Measurements from ENCODE around the gene RAB44. TPM values are rescaled to one million over a fixed set of nuclear protein-coding genes. Genes with fewer than 3 reads are reported as not detected.

The RAB44 gene
- total RNA-seq, 1 donor from 2014 or later, result not detected

- Mint-ChIP-seq H3K4me1 (ENCODE audit: low read depth, unreplicated experiment) (no peaks in the 10 kb centered on the region), H3K36me3 (ENCODE audit: unreplicated experiment) (peaks cover 4% of the 10 kb centered on the region), H3K4me3 (ENCODE audit: unreplicated experiment) (no peak overlapping the region), H3K9me3 (ENCODE audit: unreplicated experiment) (peaks cover 3% of the 10 kb centered on the region), H3K27me3 (ENCODE audit: unreplicated experiment) (peaks cover 6% of the 10 kb centered on the region), H3K27ac (ENCODE audit: unreplicated experiment) (no peak overlapping the region)
- DNase-seq, result no peak
- TF ChIP-seq CTCF (IDR thresholded peaks at IDR 0.05; ENCODE audit: partially characterized antibody, unreplicated experiment), result no peak
These were observed 46.1 kb downstream of the RAB44 start for GRCh38 chr6:36743538-36744303.

- peaks cover 4% of the 10 kb centered on the region for H3K36me3 Mint-ChIP-seq (ENCODE audit: unreplicated experiment)
- TF ChIP-seq CTCF (IDR thresholded peaks at IDR 0.05; ENCODE audit: partially characterized antibody, unreplicated experiment), result no peak
- H3K4me1 Mint-ChIP-seq (ENCODE audit: low read depth, unreplicated experiment), result no peaks in the 10 kb centered on the region
- H3K9me3 Mint-ChIP-seq (ENCODE audit: unreplicated experiment), result peaks cover 3% of the 10 kb centered on the region
- no peak overlapping the region for H3K27ac Mint-ChIP-seq (ENCODE audit: unreplicated experiment)
- no peak for DNase-seq
- H3K27me3 Mint-ChIP-seq (ENCODE audit: unreplicated experiment), result peaks cover 6% of the 10 kb centered on the region
- H3K4me3 Mint-ChIP-seq (ENCODE audit: unreplicated experiment), result no peak overlapping the region
These were observed 46.7 kb downstream of the RAB44 start for GRCh38 chr6:36744304-36744673.

- Mint-ChIP-seq H3K27ac (ENCODE audit: unreplicated experiment) (no peak overlapping the region), H3K4me1 (ENCODE audit: low read depth, unreplicated experiment) (no peaks in the 10 kb centered on the region), H3K27me3 (ENCODE audit: unreplicated experiment) (no peaks in the 10 kb centered on the region), H3K36me3 (ENCODE audit: unreplicated experiment) (peaks cover 6% of the 10 kb centered on the region), H3K4me3 (ENCODE audit: unreplicated experiment) (no peak overlapping the region), H3K9me3 (ENCODE audit: unreplicated experiment) (peaks cover 3% of the 10 kb centered on the region)
- DNase-seq, result no peak
- TF ChIP-seq CTCF (IDR thresholded peaks at IDR 0.05; ENCODE audit: partially characterized antibody, unreplicated experiment), result no peak
These were observed 47.7 kb downstream of the RAB44 start for GRCh38 chr6:36745283-36745682.

DNA sequence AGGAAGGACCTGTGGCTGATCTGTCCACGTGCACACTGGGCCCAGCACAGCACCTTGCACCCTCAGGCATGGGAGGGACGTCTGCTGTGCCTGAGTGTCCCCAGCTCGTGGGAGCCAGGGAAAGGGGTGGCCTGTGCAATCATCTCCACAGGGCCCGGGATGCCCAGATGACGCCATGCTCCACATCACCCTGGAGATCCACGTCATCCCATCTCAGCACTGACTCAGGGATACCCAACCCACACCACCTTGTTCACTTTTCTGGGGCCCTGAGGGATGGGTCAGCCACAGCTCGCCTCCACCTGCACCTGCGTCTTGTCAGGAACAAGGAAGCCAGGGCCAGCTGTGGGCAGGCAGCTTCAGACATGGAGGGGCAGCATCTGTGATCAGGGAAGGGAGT, 48.2 kb downstream of the RAB44 start:
- Mint-ChIP-seq H3K9me3 (ENCODE audit: unreplicated experiment) (peaks cover 3% of the 10 kb centered on the region), H3K4me1 (ENCODE audit: low read depth, unreplicated experiment) (no peaks in the 10 kb centered on the region), H3K36me3 (ENCODE audit: unreplicated experiment) (peaks cover 6% of the 10 kb centered on the region), H3K27ac (ENCODE audit: unreplicated experiment) (no peak overlapping the region), H3K4me3 (ENCODE audit: unreplicated experiment) (no peak overlapping the region), H3K27me3 (ENCODE audit: unreplicated experiment) (no peaks in the 10 kb centered on the region)
- TF ChIP-seq CTCF (IDR thresholded peaks at IDR 0.05; ENCODE audit: partially characterized antibody, unreplicated experiment), result no peak
- no peak for DNase-seq

DNA sequence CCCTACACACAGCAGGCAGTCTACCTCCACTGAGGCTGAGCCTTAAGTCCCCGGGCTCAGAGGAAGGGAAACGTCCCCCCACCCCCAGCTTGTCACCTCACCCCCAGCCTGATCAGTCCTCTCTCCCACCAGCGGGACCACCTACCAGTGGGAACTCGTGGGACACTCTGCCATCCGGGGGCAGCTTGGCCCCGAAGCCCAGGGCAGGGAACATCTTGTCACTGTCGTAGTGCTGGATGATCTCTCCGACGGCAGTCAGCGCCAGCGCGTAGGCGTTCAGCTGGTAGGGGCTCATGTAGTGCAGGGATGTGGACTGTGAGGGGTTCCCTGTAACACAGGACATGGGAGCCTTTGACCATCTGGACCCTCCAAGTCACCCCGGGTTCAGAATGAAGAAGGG, 48.6 kb downstream of the RAB44 start:
- Mint-ChIP-seq H3K36me3 (ENCODE audit: unreplicated experiment) (peaks cover 6% of the 10 kb centered on the region), H3K4me1 (ENCODE audit: low read depth, unreplicated experiment) (no peaks in the 10 kb centered on the region), H3K27me3 (ENCODE audit: unreplicated experiment) (no peaks in the 10 kb centered on the region), H3K4me3 (ENCODE audit: unreplicated experiment) (no peak overlapping the region), H3K27ac (ENCODE audit: unreplicated experiment) (no peak overlapping the region), H3K9me3 (ENCODE audit: unreplicated experiment) (peaks cover 3% of the 10 kb centered on the region)
- no peak for TF ChIP-seq CTCF (IDR thresholded peaks at IDR 0.05; ENCODE audit: partially characterized antibody, unreplicated experiment)
- no peak for DNase-seq

Data from glutamatergic neuron (in vitro differentiated cells).